Coronary artery (tissue), 2 donors: ENCODE measurements around the gene MRPL34.
A peak's percentile ranks its signal among the peaks of the same experiment; 100 is the strongest.

ENCODE experiments used
- DNase-seq: peaks from one replicate; pipeline ENCODE4 v3.0.0-alpha.2; 2017; ENCODE audit warnings: low spot score
- H3K27ac ChIP-seq, 2 donors: fragments of 200-600 bp; sonication (generic); one replicate each; pipeline ENCODE4 v1.5.1; 2016 to 2019
- H3K4me3 ChIP-seq: fragments of 200-600 bp; sonication (generic); 2 replicates; pipeline ENCODE4 v1.5.1; 2016; ENCODE audit warnings: mild to moderate bottlenecking, moderate library complexity
- TF ChIP-seq, protein P1 (sequence below): fragments of 200-600 bp; sonication (generic); IDR thresholded peaks from one replicate; pipeline ENCODE4 v1.5.1; 2019; ENCODE audit warnings: antibody characterized with exemption

Gene MRPL34

DNA sequence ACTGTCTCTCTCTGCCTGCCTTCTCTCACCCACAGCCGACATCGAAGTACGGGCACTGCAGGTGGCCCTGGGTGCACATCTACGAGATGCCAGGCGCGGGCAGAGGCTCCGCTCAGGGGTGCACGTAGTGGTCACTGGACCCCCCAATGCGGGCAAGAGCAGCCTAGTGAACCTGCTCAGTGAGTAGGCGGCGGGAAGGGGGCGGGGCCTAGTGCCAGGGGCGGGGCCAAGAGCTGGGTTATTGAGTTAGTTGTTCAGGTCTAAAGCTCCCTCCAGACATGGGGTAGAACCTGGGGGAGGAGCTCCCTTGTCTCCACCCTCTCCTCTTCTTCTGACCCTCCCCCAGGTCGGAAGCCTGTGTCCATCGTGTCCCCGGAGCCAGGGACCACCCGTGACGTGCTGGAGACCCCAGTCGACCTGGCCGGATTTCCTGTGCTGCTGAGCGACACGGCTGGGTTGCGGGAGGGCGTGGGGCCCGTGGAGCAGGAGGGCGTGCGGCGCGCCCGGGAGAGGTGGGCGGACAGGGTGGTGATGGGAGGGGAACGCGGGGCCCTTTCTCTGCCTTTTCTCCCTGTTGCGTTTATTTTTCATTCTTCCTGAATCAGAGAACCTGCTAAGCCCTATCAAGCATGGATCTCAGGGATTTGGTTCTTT is 33.5 kb downstream of the MRPL34 start:
- TF ChIP-seq, protein P1, sequence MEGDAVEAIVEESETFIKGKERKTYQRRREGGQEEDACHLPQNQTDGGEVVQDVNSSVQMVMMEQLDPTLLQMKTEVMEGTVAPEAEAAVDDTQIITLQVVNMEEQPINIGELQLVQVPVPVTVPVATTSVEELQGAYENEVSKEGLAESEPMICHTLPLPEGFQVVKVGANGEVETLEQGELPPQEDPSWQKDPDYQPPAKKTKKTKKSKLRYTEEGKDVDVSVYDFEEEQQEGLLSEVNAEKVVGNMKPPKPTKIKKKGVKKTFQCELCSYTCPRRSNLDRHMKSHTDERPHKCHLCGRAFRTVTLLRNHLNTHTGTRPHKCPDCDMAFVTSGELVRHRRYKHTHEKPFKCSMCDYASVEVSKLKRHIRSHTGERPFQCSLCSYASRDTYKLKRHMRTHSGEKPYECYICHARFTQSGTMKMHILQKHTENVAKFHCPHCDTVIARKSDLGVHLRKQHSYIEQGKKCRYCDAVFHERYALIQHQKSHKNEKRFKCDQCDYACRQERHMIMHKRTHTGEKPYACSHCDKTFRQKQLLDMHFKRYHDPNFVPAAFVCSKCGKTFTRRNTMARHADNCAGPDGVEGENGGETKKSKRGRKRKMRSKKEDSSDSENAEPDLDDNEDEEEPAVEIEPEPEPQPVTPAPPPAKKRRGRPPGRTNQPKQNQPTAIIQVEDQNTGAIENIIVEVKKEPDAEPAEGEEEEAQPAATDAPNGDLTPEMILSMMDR = no peak
- DNase-seq = no peak
- Histone ChIP-seq H3K4me3 (no peak overlapping the region), H3K27ac (no peak overlapping the region)

DNA sequence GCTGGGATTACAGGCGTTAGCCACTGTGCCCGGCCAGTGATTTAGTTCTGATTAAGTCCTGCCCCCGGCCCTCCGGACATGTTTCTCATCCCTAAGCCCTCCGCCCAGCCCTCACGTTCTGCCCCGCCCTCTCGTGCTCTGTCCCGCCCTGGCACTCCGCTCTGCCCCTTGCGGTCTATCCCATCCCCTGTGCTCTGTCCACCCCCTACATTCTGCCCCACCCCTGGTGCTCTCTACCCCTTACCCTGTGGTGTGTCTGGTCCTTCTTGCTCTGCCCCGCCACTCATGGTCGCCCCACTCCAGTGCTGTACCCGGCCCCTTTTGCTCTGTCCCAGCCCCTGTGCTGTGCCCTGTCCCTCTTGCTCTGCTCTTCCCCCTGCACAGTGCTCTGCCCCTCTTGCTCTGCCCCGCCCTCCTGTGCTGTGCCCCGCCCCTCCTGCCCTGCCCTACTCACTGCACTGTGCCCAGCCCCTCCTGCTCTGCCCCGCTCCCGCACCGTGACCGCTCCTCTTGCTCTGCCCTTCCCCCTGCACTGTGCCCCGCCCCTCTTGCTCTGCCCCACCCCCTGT is 34.7 kb downstream of the MRPL34 start:
- Histone ChIP-seq H3K27ac (no peak overlapping the region), H3K4me3 (no peak overlapping the region)
- DNase-seq = no peak
- TF ChIP-seq, protein P1 = no peak

DNA sequence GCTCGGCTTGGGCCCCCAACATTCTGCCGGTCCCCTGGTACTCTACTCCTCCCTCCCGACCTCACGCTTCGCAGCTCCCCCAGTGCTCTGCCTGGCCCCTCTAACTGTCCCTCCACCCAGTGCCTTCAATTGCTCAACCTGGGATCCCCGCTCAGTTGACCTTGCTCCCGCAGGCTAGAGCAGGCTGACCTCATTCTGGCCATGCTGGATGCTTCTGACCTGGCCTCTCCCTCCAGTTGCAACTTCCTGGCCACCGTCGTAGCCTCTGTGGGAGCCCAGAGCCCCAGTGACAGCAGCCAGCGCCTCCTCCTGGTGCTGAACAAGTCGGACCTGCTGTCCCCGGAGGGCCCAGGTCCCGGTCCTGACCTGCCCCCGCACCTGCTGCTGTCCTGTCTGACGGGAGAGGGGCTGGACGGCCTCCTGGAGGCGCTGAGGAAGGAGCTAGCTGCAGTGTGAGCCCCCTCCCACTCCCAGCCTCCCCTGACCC is 35.2 kb downstream of the MRPL34 start:
- TF ChIP-seq, protein P1 = no peak
- Histone ChIP-seq H3K27ac (no peak overlapping the region), H3K4me3 (no peak overlapping the region)
- DNase-seq = no peak

DNA sequence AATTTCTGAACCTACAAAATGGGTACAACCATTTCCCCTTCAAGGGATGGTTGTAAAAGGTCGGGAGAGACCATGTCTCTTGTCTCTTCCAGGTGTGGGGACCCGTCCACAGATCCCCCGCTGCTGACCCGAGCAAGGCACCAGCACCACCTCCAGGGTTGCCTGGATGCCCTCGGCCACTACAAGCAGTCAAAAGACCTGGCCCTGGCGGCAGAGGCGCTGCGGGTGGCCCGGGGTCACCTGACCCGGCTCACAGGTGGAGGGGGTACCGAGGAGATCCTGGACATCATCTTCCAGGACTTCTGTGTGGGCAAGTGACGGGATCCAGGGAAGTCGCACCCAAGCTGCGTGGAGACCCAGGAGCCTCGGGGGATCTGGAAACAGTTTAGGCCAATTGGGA is 35.7 kb downstream of the MRPL34 start:
- TF ChIP-seq, protein P1 = no peak
- H3K4me3 ChIP-seq = no peak overlapping the region
- DNase-seq = no peak
- H3K27ac ChIP-seq = no peak overlapping the region

DNA sequence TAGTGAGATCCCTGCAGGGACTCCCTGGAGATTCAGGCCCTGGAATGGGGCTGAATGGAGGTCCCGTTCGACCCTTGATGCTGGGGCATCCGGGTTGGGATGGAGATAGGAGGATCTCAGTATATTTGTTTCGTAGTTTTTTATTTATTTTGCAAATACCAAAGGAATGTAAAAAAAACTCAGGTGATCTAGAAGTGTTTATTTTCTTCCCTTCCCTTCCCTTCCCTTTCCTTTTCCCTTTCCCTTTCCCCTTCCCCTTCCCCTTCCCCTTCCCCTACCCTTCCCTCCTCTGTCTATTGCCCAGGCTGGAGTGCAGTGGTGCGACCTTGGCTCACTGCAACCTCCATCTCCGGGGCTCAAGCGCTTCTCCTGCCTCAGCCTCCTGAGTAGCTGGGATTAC is 36.2 kb downstream of the MRPL34 start:
- no peak overlapping the region for H3K27ac ChIP-seq
- H3K4me3 ChIP-seq = no peak overlapping the region
- no peak for DNase-seq
- TF ChIP-seq, protein P1 = no peak

DNA sequence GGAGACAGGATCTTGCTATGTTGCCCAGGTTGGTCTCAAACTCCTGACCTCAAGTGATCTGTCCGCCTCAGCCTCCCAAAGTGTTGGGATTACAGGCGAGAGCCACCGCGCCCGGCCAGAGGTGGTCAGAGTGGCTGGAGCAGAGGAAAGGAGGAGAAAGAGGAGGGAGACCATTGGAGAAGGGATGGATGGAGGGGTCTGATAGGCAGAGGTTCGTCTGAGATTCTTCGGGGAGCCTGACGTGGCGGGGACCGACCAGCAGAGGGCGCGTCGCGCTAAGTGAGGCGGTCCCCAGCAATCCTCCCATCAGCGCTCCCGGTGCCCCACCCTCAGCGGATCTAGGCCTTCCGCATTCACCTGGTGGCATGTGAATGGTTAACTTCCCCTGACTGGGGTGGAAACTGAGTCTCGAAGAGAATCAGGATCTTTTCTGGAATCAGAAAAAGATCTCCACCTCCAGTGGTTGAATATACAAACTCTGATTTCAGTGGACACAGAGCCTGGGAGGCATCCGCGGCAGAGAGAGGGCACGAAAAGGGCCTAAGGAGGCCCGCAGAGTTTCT is 40.5 kb downstream of the MRPL34 start:
- Histone ChIP-seq H3K27ac (peak overlapping the region; percentile 33 to 40), H3K4me3 (no peak overlapping the region)
- DNase-seq = no peak
- TF ChIP-seq, protein P1 = peak; percentile 91

DNA sequence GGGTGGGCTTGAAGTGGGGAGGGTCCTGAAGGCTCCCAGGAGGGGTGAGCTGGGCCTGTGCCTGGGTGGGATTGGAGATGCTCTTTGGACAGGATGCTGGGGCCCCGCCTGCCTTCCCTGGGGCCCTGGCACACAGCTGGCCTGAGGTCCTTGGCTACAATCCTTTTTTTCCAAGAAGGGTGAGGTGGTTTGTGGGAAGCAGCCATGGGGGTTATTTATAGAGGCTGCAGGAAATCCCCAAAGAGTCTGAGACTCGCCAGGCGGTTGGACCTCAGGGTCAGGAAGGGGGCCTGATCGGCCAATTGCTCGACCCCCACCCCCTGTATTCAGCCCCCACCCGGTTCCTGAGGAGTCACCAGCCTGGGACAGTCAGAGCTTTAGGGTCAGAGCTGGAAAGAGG is 41.7 kb downstream of the MRPL34 start:
- no peak for DNase-seq
- TF ChIP-seq, protein P1 = no peak
- peak overlapping the region; percentile 40 to 85 for H3K27ac ChIP-seq

More for the DNA sequence above, 41.7 kb downstream of the MRPL34 start:
- H3K4me3 ChIP-seq = no peak overlapping the region
